Thymus (tissue), 11 donors: ENCODE results near the gene ATP13A2. TPM values are rescaled to one million over a fixed set of nuclear protein-coding genes. Genes with fewer than 3 reads are reported as not detected.

Experiments
- DNase-seq, 9 donors: peaks; one replicate each; pipeline ENCODE4 v3.0.0-alpha.2; 2013; ENCODE audit warnings: low spot score in 9 of 9, low read depth in 6 of 9, missing footprints in 1 of 9
- H3K27ac ChIP-seq, 2 donors: one replicate each; pipeline ENCODE4 v1.5.1; 2013; ENCODE audit warnings: control low read depth in 1 of 2, low read depth in 1 of 2, low read length in 1 of 2, mild to moderate bottlenecking in 1 of 2, moderate library complexity in 1 of 2
- H3K27me3 ChIP-seq, 2 donors: one replicate each; pipeline ENCODE4 v1.5.1; 2013; ENCODE audit warnings: low read length in 1 of 2; ENCODE audit not compliant: control insufficient read depth in 2 of 2, insufficient read depth in 1 of 2
- H3K36me3 ChIP-seq, 2 donors: one replicate each; pipeline ENCODE4 v1.5.1; 2013; ENCODE audit warnings: low read length in 1 of 2, mild to moderate bottlenecking in 1 of 2, moderate library complexity in 1 of 2; ENCODE audit not compliant: control insufficient read depth in 2 of 2, insufficient read depth in 2 of 2
- H3K4me1 ChIP-seq, 2 donors: one replicate each; pipeline ENCODE4 v1.5.1; 2013; ENCODE audit warnings: low read length in 2 of 2; ENCODE audit not compliant: control insufficient read depth in 2 of 2, insufficient read depth in 2 of 2
- H3K4me3 ChIP-seq, 2 donors: one replicate each; pipeline ENCODE4 v1.5.1; 2013; ENCODE audit warnings: low read length in 2 of 2, control low read depth in 1 of 2, mild to moderate bottlenecking in 1 of 2
- H3K9me3 ChIP-seq, 2 donors: one replicate each; pipeline ENCODE4 v1.5.1; 2013; ENCODE audit warnings: low read length in 1 of 2, mild to moderate bottlenecking in 1 of 2; ENCODE audit not compliant: control insufficient read depth in 2 of 2, insufficient read depth in 1 of 2
- WGBS: extraction: QIAGEN DNeasy Blood & Tissue Kit; methylation state at CpG from one replicate; pipeline ENCODE4 v1.1.7; 2013; 5-methylcytosine and 5-hydroxymethylcytosine counted together
- polyA plus RNA-seq: library from polyadenylated mRNA; stranded (reverse); fragments of 200-250 nt; gene quantifications from one replicate; pipeline ENCODE4 v1.2.3, GENCODE V29; 2013
- total RNA-seq: library from RNA; stranded (reverse); fragments of 120-200 nt; gene quantifications from one replicate; pipeline ENCODE4 v1.2.4, GENCODE V29; 2013
- donor health status: healthy.

ATP13A2 gene
- total and polyA plus RNA-seq, 2 donors: 9.3 to 18.3 TPM

GRCh38 chr1:17039522-17039921 lies 27.8 kb upstream of the ATP13A2 start:
- Histone ChIP-seq H3K4me1 (no peaks in the 10 kb centered on the region), H3K4me3 (no peak overlapping the region), H3K27me3 (no peaks in the 10 kb centered on the region), H3K27ac (no peak overlapping the region), H3K36me3 (peaks cover 36 to 40% of the 10 kb centered on the region in 2 donors), H3K9me3 (no peaks in the 10 kb centered on the region)
- no peak for DNase-seq
- 97% methylated on average over 2 of the region's 2 CpGs for WGBS

DNA sequence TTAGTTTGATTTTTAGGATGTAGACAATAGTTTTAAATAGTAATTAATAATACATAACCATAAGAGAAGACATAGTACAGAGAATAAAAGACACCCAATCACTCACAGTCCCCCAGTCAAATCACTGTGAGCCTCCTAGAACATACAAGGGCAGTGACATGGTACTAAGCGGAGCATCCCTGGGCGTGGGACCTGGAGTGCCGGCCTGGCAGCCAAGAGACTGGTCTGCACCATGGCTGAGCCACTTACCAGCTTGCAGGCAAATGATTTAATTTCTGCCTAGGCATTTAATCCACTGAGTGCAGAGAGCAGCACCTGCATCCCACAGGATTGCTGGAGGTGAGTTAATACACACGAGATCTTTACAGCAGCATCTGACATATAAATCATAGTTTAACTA lies 21.8 kb upstream of the ATP13A2 start:
- Histone ChIP-seq H3K27ac (peak overlapping the region in 1 of 2 donors; percentile 25), H3K27me3 (no peaks in the 10 kb centered on the region), H3K4me1 (no peaks in the 10 kb centered on the region), H3K4me3 (no peak overlapping the region), H3K9me3 (no peaks in the 10 kb centered on the region), H3K36me3 (peaks cover 39 to 42% of the 10 kb centered on the region in 2 donors)
- 96% methylated on average over 4 of the region's 4 CpGs for WGBS
- DNase-seq: no peak

DNA sequence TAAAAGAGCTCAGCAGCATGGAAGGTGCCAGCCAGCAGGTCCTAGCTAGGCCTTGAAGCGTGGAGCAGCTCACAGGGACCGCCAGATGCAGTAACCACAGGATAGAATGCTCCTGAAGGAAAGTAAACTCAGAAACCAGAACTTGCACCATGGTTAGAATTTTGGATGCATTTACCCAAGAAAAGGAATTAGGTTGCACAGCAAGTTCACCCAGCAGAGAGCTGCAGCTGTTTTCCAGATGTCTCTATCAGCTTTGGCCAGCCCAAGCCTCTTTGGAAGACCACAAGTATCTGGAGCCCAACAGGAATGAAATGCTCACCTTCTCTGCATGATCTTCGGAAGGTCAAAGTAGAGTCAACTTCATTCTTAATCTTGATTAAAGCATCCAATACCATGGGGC lies 21.0 kb upstream of the ATP13A2 start:
- no peaks in the 10 kb centered on the region for H3K4me1 ChIP-seq
- H3K36me3 ChIP-seq: peaks cover 46 to 48% of the 10 kb centered on the region in 2 donors
- DNase-seq: no peak
- H3K27me3 ChIP-seq: no peaks in the 10 kb centered on the region
- H3K27ac ChIP-seq: no peak overlapping the region
- no peaks in the 10 kb centered on the region for H3K9me3 ChIP-seq
- WGBS: 98% methylated on average over 3 of the region's 3 CpGs
- H3K4me3 ChIP-seq: no peak overlapping the region

GRCh38 chr1:17031436-17031835 lies 19.7 kb upstream of the ATP13A2 start:
- no peak overlapping the region for H3K4me3 ChIP-seq
- no peaks in the 10 kb centered on the region for H3K27me3 ChIP-seq
- H3K4me1 ChIP-seq: no peaks in the 10 kb centered on the region
- peaks cover 54 to 60% of the 10 kb centered on the region in 2 donors for H3K36me3 ChIP-seq
- no peak for DNase-seq
- WGBS: 96% methylated on average over 4 of the region's 4 CpGs
- no peaks in the 10 kb centered on the region for H3K9me3 ChIP-seq
- H3K27ac ChIP-seq: no peak overlapping the region

- peaks cover 60 to 63% of the 10 kb centered on the region in 2 donors for H3K36me3 ChIP-seq
- H3K4me1 ChIP-seq: no peaks in the 10 kb centered on the region
- no peak for DNase-seq
- no peaks in the 10 kb centered on the region for H3K9me3 ChIP-seq
- WGBS: 94% methylated on average over 4 of the region's 4 CpGs
- H3K27me3 ChIP-seq: no peaks in the 10 kb centered on the region
- H3K27ac ChIP-seq: no peak overlapping the region
- no peak overlapping the region for H3K4me3 ChIP-seq
Measured at GRCh38 chr1:17030206-17030605, 18.5 kb upstream of the ATP13A2 start.

DNA sequence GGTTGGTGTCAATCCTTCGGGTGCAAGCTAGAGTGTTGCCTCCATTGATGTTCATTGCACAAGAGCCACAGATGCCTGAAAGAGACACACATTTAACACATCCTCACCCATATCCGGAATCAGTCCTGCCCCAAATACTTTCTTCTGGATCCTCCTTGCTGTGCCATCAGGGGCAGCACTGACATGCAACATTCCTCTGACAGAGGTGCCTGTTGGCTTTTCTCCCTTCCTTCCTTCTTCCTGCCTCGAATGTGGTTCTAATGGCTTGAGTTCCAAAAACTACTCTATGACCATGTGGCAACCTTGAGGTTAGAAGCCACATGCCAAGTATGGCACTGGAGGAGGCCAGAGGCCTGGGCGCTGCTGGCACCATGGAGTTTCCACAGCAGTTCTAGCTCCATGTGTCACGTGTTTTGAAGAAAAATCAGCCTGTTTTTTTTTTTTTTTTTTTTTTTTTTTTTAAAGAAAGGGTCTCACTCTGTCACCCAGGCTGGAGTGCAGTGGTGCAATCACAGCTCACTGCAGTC lies 17.0 kb upstream of the ATP13A2 start:
- 89% methylated on average over 5 of the region's 5 CpGs for WGBS
- H3K9me3 ChIP-seq: no peaks in the 10 kb centered on the region
- no peak overlapping the region for H3K27ac ChIP-seq
- no peak for DNase-seq
- H3K4me1 ChIP-seq: no peaks in the 10 kb centered on the region
- H3K36me3 ChIP-seq: peaks cover 70 to 75% of the 10 kb centered on the region in 2 donors
- no peaks in the 10 kb centered on the region for H3K27me3 ChIP-seq
- no peak overlapping the region for H3K4me3 ChIP-seq

GRCh38 chr1:17027900-17028299 lies 16.2 kb upstream of the ATP13A2 start:
- no peaks in the 10 kb centered on the region for H3K4me1 ChIP-seq
- H3K36me3 ChIP-seq: peaks cover 78 to 83% of the 10 kb centered on the region in 2 donors
- WGBS: 95% methylated on average over 2 of the region's 2 CpGs
- H3K9me3 ChIP-seq: no peaks in the 10 kb centered on the region
- DNase-seq: no peak
- no peak overlapping the region for H3K27ac ChIP-seq
- no peaks in the 10 kb centered on the region for H3K27me3 ChIP-seq
- H3K4me3 ChIP-seq: no peak overlapping the region

- Histone ChIP-seq H3K4me1 (no peaks in the 10 kb centered on the region), H3K36me3 (peaks cover 78 to 82% of the 10 kb centered on the region in 2 donors), H3K9me3 (no peaks in the 10 kb centered on the region), H3K4me3 (no peak overlapping the region), H3K27me3 (no peaks in the 10 kb centered on the region), H3K27ac (no peak overlapping the region)
- DNase-seq: no peak
- WGBS: 97% methylated on average over 5 of the region's 5 CpGs
Measured at GRCh38 chr1:17027403-17027802, 15.7 kb upstream of the ATP13A2 start.

GRCh38 chr1:17024721-17025120 lies 13.0 kb upstream of the ATP13A2 start:
- H3K9me3 ChIP-seq: no peaks in the 10 kb centered on the region
- peaks cover 86 to 89% of the 10 kb centered on the region in 2 donors for H3K36me3 ChIP-seq
- H3K4me1 ChIP-seq: no peaks in the 10 kb centered on the region
- H3K27me3 ChIP-seq: no peaks in the 10 kb centered on the region
- no peak for DNase-seq
- WGBS: 93% methylated on average over 1 of the region's 1 CpG
- no peak overlapping the region for H3K4me3 ChIP-seq
- no peak overlapping the region for H3K27ac ChIP-seq
